SK-N-MC (cell line): Measurements from ENCODE around the gene DERL3.
A peak's percentile ranks its signal among the peaks of the same experiment; 100 is the strongest.

Source experiments
- DNase-seq: peaks from one replicate; pipeline ENCODE4 v3.0.0-alpha.2; 2011; ENCODE audit warnings: low read depth, low spot score
- H3K27ac ChIP-seq: fragments of 200-600 bp; sonication (generic); 2 replicates; pipeline ENCODE4 v1.5.1; 2016; ENCODE audit warnings: mixed run types
- H3K36me3 ChIP-seq: fragments of 200-600 bp; sonication (generic); 2 replicates; pipeline ENCODE4 v1.6.1; 2017; ENCODE audit warnings: antibody characterized with exemption, low read length, mixed read lengths; ENCODE audit not compliant: insufficient read depth
- H3K4me3 ChIP-seq: fragments of 200-600 bp; sonication (generic); 2 replicates; pipeline ENCODE4 v1.5.1; 2016
- H3K9ac ChIP-seq: fragments of 200-600 bp; sonication (generic); 2 replicates; pipeline ENCODE4 v1.8.0; 2017; ENCODE audit warnings: mixed run types, mixed read lengths; ENCODE audit not compliant: insufficient read length
- H3K9me3 ChIP-seq: fragments of 200-600 bp; sonication (generic); 2 replicates; pipeline ENCODE4 v1.6.1; 2017; ENCODE audit warnings: low read depth, mild to moderate bottlenecking, antibody characterized with exemption, low read length, moderate library complexity, mixed read lengths
- EZH2 ChIP-seq: fragments of 200-600 bp; sonication (generic); IDR thresholded peaks from one replicate; pipeline ENCODE4 v1.6.1; 2017; ENCODE audit warnings: antibody characterized with exemption
- FOXP2 ChIP-seq: optimal IDR thresholded peaks from 2 replicates; pipeline ENCODE3; 2011; ENCODE audit warnings: mild to moderate bottlenecking, moderate library complexity; ENCODE audit not compliant: insufficient read depth; ENCODE audit errors: extremely low read length, control extremely low read depth
- POLR2AphosphoS5 ChIP-seq: IDR thresholded peaks from 2 replicates; pipeline ENCODE4 v1.6.1; 2012; ENCODE audit warnings: mild to moderate bottlenecking, low read depth, low read length, borderline replicate concordance

DERL3 gene

DNA sequence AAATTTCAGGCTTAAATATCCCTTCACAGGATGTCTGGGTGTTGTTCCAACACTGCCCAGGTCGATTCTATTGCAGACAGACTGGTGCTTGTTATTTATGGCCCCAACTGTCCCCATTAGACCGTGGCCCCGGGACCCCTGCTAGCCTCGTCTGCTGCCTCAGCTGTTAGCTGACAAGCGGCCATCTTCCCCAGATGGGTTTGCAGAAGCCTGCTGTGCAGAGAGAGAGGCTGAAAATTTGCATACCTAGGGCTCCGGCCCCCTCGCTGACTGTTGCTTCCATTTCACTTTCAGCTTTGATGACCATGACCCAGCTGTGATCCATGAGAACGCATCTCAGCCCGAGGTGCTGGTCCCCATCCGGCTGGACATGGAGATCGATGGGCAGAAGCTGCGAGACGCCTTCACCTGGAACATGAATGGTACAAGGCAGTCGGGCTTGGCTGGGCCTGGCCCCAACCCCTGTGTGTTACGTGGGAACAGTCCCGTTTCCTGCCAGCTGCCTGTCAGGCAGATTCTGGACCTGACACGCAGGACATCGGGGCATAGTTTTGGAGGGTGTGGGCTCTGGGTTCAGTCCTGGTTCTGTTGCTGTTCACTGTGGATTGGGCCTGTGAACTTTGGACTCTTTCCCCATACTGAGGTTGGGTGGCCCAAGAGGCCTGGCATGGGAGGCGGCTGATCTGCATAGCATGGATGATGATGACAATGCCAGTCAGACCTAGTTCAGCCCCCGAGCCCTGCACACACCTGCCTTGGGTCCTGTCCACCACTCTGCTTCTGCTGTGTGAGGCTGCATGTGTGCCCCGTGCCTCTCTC, 35.6 kb downstream of the DERL3 start:
- TF ChIP-seq EZH2 (no peak), FOXP2 (no peak), POLR2AphosphoS5 (no peak)
- Histone ChIP-seq H3K9me3 (no peaks in the 10 kb centered on the region), H3K27ac (no peak overlapping the region), H3K4me3 (no peak overlapping the region), H3K36me3 (peaks cover 79% of the 10 kb centered on the region), H3K9ac (no peak overlapping the region)
- DNase-seq = no peak

DNA sequence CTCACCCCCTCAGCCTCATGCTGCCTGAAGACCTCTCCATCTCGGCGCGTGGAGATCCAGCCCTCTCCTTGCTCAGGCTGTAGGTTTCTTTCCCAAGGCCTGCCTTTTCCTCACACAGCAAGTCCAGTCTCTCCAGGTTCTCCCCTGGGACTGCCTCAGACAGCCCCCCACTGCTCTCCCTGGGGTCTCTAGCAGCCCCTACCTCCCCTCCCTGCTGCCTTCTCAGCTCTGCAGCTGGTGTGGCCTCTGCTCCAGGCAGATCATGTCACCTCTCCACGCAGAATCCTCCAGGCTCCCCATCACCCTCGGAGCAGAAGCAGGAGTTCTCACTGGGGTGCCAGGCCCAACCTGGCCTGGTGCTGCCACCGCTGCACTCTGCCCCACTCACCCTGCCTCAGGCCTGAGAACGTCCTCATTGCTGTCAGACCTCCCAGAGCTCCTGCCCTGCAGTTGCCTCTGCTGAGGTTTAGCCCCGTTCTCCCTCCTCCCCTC, 36.9 kb downstream of the DERL3 start:
- H3K27ac ChIP-seq = no peak overlapping the region
- no peak overlapping the region for H3K9ac ChIP-seq
- TF ChIP-seq FOXP2 = no peak
- TF ChIP-seq POLR2AphosphoS5 = no peak
- no peak for TF ChIP-seq EZH2
- H3K4me3 ChIP-seq = no peak overlapping the region
- H3K36me3 ChIP-seq = peaks cover 82% of the 10 kb centered on the region
- DNase-seq = no peak
- H3K9me3 ChIP-seq = no peaks in the 10 kb centered on the region

DNA sequence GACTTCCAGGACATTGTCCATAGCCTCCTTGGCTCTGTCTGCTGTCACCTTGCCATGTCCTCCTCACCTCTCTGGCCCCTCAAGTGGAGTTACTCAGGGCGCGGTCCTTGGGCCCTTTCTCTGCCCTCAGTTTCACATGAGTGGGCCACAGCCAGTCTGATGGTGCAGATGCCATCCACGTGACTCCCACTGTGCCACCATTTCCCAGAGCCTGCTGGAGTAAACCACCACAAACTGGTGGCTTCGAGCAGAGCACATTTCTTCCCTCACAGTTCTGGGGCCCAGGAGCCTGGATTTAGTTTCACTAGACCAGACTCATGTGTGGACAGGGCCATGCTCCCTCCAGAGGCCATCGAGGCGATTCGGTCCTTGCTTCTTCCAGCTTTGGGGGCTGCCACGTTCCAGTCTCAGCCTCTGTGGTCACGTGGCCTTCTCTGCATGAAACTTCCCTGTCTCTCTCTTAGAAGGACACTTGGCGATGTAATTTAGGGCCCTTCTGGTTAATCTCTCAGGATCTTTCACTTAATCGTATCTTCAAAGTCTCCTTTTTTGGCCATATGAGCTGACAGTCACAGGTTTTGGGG, 37.5 kb downstream of the DERL3 start:
- peaks cover 81% of the 10 kb centered on the region for H3K36me3 ChIP-seq

GRCh38 chr22:23800297-23801237, 38.2 kb downstream of the DERL3 start:
- H3K27ac ChIP-seq = no peak overlapping the region
- TF ChIP-seq FOXP2 (no peak), POLR2AphosphoS5 (no peak), EZH2 (no peak)
- H3K9ac ChIP-seq = no peak overlapping the region
- peaks cover 81% of the 10 kb centered on the region for H3K36me3 ChIP-seq
- no peak overlapping the region for H3K4me3 ChIP-seq
- H3K9me3 ChIP-seq = no peaks in the 10 kb centered on the region
- no peak for DNase-seq

More for the DNA sequence above, 37.5 kb downstream of the DERL3 start:
- Histone ChIP-seq H3K4me3 (no peak overlapping the region), H3K9me3 (no peaks in the 10 kb centered on the region), H3K27ac (no peak overlapping the region), H3K9ac (no peak overlapping the region)
- no peak for DNase-seq
- TF ChIP-seq EZH2 = no peak
- TF ChIP-seq POLR2AphosphoS5 = no peak
- TF ChIP-seq FOXP2 = no peak

- peaks cover 81% of the 10 kb centered on the region for H3K36me3 ChIP-seq
- H3K4me3 ChIP-seq = no peak overlapping the region
- TF ChIP-seq POLR2AphosphoS5 (no peak), FOXP2 (no peak), EZH2 (no peak)
- no peak overlapping the region for H3K27ac ChIP-seq
- H3K9me3 ChIP-seq = no peaks in the 10 kb centered on the region
- no peak for DNase-seq
- H3K9ac ChIP-seq = no peak overlapping the region
These were observed 42.3 kb downstream of the DERL3 start for GRCh38 chr22:23796461-23796860.

DNA sequence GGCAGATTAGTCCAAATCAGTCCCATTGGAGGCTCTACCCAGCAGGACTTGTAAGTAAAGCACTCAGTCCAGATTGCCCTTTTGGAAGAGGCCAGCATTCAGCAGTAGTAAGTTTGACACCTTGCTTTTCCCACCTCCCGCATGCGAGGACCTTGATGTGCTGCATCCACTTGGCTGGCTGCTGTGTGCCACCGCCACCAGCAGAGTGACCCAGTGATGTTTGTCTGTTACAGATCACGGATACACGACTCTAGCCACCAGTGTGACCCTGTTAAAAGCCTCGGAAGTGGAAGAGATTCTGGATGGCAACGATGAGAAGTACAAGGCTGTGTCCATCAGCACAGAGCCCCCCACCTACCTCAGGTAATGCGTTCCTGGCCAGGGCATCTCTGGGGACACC, 45.5 kb downstream of the DERL3 start:
- H3K9me3 ChIP-seq = no peaks in the 10 kb centered on the region
- H3K27ac ChIP-seq = no peak overlapping the region
- TF ChIP-seq POLR2AphosphoS5 (no peak), EZH2 (no peak), FOXP2 (no peak)
- peaks cover 76% of the 10 kb centered on the region for H3K36me3 ChIP-seq
- no peak for DNase-seq
- H3K9ac ChIP-seq = no peak overlapping the region
- H3K4me3 ChIP-seq = no peak overlapping the region

GRCh38 chr22:23791738-23792645, 46.8 kb downstream of the DERL3 start:
- peaks cover 71% of the 10 kb centered on the region for H3K36me3 ChIP-seq

More at GRCh38 chr22:23791738-23792645, 46.8 kb downstream of the DERL3 start:
- peak overlapping the region; percentile 53 for H3K4me3 ChIP-seq
- no peaks in the 10 kb centered on the region for H3K9me3 ChIP-seq
- H3K27ac ChIP-seq = peak overlapping the region; percentile 49; the same call in 1 of the 2 replicates
- peak overlapping the region; percentile 33 for H3K9ac ChIP-seq
- TF ChIP-seq POLR2AphosphoS5 = no peak
- DNase-seq = no peak
